ENCODE results near the gene SEC62.

SEC62 gene

DNA sequence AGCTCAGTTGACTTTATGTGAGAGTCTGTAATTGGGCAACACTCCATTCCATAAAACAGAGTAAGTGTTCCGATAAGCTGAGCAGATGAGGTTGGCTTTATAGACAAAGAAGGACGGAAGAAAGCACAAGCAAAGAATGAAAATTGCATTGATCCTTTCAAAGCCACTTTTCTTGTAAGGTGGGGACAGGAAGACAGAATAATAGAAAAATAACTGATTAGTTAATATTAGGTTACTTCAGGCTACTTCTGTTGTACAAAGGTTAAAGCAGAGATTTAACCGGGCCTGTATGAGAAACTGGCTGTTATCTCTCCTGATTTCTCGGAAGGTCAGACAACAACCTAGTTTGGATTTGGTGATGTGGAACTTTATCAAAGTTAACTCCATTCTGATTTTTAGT is 55.7 kb downstream of the SEC62 start:
- DNase-seq = no peak

DNA sequence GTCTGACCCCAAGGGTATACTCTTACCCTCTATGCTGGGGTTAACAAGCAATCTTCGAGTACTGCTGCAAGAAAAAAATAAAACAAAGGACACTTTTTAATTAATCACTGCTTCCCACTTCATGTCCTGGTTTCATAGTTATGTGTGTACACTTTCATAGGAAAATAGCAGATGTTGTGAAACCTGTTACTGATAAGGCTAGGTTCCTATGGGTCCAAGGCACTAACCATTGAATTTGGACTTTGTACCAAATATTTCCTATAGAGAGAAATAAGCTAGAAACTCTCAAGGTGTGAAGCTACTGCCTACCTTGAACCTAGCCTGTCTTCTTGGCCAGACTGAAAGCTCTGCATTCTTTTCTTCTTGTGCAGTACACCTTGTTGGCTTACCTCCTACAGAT is 56.6 kb downstream of the SEC62 start:
- no peak for DNase-seq

DNA sequence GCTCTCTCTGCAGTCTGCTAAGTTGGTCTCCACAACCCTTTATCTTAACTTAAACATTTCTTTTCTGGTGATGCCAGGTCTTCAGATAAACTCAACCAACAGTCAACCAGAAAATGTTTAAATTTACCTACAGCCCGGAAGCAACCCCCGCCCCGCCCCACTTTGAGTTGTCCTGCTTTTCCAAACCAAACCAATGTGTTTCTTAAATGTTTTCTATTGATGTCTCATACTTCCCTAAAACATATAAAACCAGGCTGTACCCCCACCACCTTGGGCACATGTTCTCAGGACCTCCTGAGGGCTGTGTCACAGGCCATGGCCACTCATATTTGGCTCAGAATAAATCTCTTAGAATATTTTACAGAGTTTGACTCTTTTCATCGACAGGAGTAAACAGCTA is 58.0 kb downstream of the SEC62 start:
- DNase-seq = no peak

DNA sequence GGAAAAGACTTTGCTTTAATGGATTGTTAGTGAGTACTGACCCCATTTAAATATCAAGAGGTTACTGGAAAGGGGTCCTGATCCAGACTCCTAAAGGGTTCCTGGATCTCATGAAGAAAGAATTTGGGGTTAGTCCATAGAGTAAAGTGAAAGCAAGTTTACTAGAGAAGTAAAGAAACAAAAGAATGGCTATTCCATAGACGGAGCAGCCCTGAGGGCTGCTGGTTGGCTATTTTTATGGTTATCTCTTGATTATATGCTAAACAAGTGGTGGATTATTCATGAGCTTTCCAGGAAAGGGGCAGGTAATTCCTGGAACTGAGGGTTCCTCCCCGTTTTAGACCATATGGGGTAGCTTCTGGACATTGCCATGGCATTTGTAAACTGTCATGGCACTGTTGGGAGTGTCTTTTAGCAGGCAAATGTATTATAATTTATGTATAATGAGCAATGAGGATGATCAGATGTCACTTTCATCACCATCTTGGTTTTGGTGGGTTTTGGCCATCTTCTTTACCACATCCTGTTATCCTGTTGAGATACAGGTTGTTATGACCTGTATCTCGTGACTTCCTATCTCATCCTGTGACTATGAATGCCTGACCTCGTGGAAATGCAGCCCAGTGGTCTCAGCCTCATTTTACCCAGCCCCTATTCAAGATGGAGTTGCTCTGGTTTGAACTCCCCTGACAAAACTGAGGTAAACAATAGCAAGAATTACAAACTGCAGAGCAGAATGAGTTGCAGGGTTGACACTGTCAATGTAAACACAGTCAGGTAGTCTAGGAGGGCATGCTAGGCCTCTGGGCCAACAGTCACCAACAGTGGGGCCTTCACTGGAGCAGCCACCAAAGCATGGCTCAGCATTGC is 60.9 kb downstream of the SEC62 start:
- DNase-seq = no peak

DNA sequence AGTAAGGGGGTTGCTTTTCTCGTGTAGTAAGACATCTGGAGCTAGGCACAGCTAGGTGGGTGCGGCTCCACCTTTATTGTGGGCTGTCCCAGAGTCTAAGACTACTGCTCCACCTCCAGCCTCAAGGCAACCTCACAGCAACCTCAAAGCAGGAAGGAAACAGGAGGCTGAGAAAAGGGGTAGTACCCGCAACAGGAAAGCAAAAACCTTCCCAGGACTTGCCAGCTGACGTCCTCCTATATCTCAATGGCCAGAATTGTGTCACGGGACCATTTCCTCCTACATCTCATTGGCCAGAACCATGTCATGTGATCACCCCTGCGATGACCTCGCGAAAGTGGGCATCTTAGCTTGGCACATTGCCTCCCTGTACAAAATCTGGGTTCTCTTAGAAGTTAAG is 66.9 kb downstream of the SEC62 start:
- no peak for DNase-seq

DNA sequence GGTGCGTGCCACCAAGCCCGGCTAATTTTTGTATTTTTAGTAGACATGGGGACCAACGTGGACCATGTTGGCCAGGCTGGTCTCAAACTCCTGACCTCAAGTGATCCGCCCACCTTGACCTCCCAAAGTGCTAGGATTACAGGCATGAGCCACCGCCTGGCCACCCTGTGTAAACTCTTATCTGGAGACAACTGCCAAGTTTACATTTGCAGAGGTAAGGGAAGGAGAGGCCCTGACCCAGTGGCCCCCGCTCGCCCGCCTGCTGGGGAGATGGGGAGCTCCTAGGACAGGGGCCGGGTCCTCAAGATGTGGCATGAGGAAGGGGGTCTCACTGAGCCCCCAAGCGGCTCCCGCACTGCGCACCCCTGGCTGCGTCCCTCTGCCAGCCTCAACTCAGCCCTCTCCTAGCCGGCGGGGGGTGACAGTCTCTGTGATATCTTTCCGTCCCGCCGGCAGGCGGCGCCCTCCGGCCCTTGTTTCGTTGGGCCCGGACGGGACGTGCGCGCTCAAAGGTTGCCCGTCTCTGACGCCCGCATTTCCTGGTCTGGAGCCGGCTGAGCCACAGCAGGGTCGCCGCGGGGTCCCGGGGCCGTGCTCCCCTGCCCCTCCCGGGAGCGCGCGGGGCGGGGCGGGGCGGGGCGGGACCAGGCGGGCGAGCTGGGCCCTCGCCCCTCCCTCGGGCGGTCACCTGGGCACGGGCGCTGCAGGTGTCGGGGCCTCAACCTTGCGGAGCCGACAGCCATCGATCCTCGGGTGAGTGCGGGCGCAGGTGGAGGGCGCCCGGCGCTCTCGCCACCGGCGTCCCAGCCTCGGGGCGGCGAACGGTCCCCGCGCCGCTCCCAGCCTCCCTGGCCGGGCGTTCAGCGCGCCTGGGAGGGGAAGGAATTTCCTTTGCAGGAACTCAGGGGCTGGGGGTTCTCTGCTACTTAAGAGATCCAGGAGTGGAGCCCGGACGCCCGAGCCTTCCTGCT is 71.1 kb downstream of the SEC62 start, which contains the start of gene GPR160:
Gene GPR160 (plus strand): TSS at position 533 of the 971 bp plus-strand sequence. CDS start 45,978 bp downstream, outside the sequence.
- DNase-seq = no peak

DNA sequence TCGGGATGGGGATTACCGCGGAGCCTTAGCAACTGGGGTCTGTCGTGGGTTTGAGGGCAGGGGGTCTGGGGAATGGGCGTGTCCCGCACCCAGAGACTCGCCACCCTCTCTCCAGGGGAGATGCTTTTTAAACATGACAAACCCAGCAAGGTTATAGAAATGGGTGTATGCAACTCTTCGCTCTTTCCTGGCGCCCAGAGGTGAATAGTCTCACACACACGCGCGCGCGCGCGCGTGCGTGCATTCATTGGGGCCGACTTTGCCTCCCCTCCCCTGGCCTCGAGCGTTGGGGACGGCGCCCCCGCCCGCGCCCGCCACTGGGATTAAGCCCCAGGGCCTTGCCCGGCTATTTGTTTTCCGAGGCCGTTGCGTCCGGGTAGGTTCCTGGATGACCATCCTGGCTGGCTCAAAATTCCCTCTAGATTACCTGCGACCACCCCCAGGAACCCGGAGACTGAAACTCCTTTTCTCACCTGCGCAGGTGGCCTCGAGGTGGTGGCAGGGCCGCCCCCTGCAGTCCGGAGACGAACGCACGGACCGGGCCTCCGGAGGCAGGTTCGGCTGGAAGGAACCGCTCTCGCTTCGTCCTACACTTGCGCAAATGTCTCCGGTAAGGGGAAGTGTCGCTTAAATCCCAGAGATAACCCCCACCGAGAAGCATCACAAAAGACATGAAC is 72.0 kb downstream of the SEC62 start:
- no peak for DNase-seq

DNA sequence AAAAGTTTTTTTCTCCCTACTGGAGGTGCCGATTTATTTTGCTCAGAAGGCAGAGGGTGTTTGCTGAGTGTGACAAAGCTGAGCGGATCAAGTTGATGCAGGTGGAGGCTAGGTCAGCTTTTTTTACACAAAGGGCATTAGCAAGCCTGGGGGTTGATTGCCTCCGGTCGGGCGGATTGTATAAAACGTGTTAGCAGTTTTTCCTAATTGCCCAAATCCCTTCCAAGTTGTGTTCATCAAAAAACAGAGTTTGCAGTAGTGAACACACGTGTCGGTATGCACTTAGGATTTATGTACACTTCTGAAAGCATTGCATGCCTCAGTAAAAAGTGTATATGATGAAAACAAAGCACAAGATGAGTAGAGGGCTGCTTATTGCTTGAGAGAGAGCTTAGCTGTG is 73.8 kb downstream of the SEC62 start:
- DNase-seq = no peak

DNA sequence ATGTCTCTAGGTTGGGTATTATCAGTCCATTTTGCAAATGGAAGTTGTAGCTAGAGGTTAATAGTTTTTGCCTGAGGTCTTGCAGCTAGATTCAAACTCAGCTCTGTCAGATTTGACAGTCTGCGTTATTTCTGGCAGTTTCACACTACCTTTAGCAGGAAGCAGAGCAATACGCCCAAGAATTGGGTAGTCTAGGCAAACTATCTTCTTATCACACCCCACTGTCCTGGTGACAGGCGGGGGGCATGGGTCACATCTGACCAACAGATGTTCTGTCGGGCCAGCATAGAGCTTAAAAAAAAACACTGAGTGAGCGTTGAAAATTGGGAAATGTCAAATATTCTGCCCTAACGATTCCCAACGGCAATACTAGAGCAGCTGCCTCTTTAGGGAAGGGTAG is 76.9 kb downstream of the SEC62 start:
- DNase-seq = no peak

DNA sequence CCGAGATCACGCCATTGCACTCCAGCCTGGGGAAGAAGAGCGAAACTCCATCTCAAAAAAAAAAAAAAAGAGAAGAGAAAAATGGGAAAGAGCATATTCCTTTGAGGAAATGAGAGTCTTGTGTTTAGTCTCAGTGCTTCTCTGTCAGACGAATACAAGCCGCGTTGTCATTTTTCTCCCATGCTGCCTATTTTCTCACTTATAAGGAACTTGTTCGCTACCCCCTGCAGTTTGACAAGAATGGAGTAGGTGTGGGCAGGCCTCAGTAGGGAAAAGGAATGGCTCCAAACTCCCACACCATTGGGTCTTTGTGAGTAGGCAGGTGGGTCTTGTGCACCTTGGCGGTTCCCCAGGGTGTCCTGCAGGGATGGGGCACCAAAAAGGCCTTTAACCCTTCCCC is 77.7 kb downstream of the SEC62 start:
- DNase-seq = no peak

DNA sequence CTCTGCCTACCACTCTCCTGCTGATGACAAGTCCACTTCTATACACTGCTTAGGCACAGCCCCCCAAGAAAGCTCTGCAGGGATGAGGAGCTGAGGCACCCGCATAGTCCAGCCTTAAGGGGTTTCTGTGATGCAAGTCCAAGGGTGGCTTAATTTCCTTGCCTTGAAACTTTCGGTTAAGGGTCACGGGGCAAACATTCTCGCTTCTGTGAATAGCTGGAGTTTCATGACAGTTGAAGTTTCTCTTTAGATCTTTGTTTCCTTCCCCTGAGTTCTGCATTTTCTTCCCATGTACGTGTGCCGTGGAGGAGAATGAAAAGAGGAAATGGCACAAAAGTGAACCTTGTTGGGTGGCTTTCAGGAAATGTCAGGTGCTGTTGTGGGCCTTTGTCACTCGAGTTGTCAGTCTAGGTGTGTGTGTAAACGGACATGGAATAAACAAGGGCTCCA is 78.2 kb downstream of the SEC62 start:
- DNase-seq = no peak

DNA sequence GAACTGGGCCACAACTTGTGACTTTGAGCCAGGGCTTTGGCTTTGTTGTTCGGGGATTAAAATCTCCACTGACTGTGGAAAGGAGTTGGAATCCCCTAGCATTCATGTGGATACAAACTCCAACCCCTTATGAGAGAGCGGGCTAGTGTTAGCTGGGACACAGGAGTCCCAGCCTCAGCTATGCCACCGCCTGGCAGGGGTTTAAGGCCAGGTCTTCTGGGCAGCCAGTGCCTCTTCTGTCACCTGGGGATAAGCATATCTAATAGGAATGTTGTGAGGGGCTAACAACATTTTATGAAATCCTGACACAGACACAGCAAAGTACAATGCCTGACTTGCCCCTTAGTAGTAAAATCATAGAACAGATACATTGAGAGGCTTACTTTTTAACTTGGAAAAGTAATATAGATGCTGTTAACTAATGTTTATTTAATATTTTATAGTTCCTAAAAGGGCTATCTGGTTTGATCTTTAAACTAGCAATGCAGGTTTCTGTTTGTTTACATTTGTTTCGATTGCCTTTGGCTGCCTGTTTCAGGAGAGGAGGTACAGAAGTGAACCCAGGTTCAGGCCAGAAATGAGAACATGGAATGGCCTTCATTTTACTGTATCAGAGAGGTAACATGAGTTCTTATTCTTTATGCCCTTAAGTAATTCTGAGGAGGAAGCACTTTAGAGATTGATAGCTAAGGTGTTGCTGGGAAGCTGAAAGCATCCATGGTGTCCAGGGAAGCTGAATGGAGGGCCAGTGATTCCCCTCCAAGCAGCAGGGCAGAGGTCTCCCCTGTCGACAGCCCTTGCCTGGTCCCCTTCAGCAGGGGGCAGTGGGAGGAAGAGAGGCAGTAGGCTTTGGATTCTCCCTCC is 79.9 kb downstream of the SEC62 start:
- DNase-seq = no peak

DNA sequence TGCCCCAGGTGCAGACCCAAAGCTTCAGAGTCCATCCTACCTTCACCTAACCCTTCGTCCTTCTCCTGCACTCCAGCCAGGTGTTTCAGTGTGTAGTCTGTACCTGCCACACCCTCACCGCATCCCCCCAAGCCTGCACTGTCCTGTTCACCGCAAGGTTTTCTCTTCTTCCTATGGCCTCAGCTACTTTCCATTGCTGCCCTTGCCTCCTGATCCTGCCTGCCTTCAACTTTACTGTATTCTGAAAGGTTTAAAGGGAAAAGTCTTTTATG is 80.5 kb downstream of the SEC62 start:
- DNase-seq = no peak
